ENCODE results near the gene RAB3GAP2.
"Not testable (repeated sequence)": the region's sequence is repeated elsewhere in the genome, so short reads cannot be mapped to it uniquely, and the experiment has no call there.

Gene RAB3GAP2

DNA sequence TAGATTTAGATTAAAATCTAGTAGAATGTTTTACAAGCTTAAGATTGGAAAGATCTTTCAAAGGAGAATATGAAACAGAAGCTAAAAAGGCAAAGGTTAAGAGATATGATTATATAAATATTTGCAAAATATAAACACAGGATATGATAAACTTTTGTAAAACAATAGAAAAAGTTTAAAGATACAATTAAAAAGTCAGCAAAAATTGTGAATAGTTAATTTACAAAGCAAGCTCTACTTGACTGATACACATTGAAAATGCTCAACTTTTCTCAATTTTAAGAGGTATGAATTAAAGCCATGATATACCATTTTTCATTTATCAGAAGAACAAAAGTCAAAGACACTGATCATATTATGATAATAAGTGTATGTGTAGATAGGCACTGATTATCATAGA, 21.0 kb downstream of the RAB3GAP2 start:
- Histone ChIP-seq H3K9ac (ENCODE audit: low read length) (no peak overlapping the region), H2BK12ac (ENCODE audit: low read length in 2 of 2) (no peak overlapping the region), H3K4me1 (ENCODE audit: control insufficient read depth, insufficient read depth, low read depth, low read length) (no peaks in the 10 kb centered on the region), H2AK5ac (ENCODE audit: low read length, severe bottlenecking) (no peak overlapping the region), H2AFZ (ENCODE audit: low read depth, low read length) (no peak overlapping the region), H3K27me3 (ENCODE audit: control insufficient read depth in 1 of 2, insufficient read depth in 1 of 2, low read length in 2 of 2) (no peaks in the 10 kb centered on the region), H3K23ac (ENCODE audit: low read length in 2 of 2) (no peak overlapping the region), H2BK15ac (ENCODE audit: low read depth, poor library complexity, severe bottlenecking) (no peak overlapping the region), H3K4ac (ENCODE audit: low read depth in 1 of 2, low read length in 2 of 2) (no peak overlapping the region), H2BK5ac (ENCODE audit: low read depth, low read length, poor library complexity, severe bottlenecking) (no peak overlapping the region), H4K91ac (ENCODE audit: low read length) (no peak overlapping the region), H3K36me3 (ENCODE audit: control insufficient read depth in 1 of 2, insufficient read depth in 2 of 2, low read depth in 1 of 2, low read length in 2 of 2) (peaks cover 25 to 53% of the 10 kb centered on the region in 2 experiments), H3K9me3 (ENCODE audit: control insufficient read depth, low read length) (peaks cover 29% of the 10 kb centered on the region), H3K79me1 (replicated peaks; ENCODE audit: low read length, poor library complexity, severe bottlenecking) (peaks cover 33% of the 10 kb centered on the region), H3K4me2 (ENCODE audit: low read length, poor library complexity, severe bottlenecking) (no peak overlapping the region), H4K8ac (ENCODE audit: low read length) (no peak overlapping the region), H3K18ac (ENCODE audit: low read depth in 1 of 2, low read length in 2 of 2) (no peak overlapping the region), H3K14ac (ENCODE audit: low read length in 2 of 2) (no peak overlapping the region), H3K4me3 (ENCODE audit: insufficient read depth in 1 of 2, low read depth in 1 of 2, low read length in 2 of 2) (no peak overlapping the region), H3K27ac (ENCODE audit: low read length, poor library complexity, severe bottlenecking) (no peak overlapping the region), H2BK120ac (ENCODE audit: low read depth, low read length) (no peak overlapping the region)
- no peak for DNase-seq

DNA sequence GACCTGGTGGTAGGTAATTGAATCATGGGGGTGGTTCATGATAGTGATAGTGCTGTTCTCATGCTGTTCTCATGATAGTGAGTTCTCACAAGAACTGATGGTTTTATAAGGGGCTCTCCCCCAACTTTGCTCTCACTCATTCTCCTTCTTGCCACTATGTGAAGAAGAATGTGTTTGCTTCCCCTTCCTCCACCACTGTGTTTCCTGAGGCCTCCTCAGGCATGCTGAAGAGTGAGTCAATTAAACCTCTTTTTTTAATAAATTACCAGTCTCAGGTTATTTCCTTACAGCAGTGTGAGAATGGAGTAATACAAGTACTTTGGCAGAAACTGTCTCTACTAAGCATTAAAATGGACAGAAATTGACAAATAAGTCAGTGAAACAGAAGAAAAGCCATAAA, 21.6 kb downstream of the RAB3GAP2 start:
- Histone ChIP-seq H3K4me1 (ENCODE audit: control insufficient read depth, insufficient read depth, low read depth, low read length) (no peaks in the 10 kb centered on the region), H3K23ac (ENCODE audit: low read length in 2 of 2) (no peak overlapping the region), H2BK12ac (ENCODE audit: low read length in 2 of 2) (no peak overlapping the region), H2AFZ (ENCODE audit: low read depth, low read length) (no peak overlapping the region), H2BK120ac (ENCODE audit: low read depth, low read length) (no peak overlapping the region), H4K8ac (ENCODE audit: low read length) (no peak overlapping the region), H3K9me3 (ENCODE audit: control insufficient read depth, low read length) (peaks cover 29% of the 10 kb centered on the region), H4K91ac (ENCODE audit: low read length) (no peak overlapping the region), H3K18ac (ENCODE audit: low read depth in 1 of 2, low read length in 2 of 2) (no peak overlapping the region), H2BK5ac (ENCODE audit: low read depth, low read length, poor library complexity, severe bottlenecking) (no peak overlapping the region), H3K14ac (ENCODE audit: low read length in 2 of 2) (no peak overlapping the region), H2AK5ac (ENCODE audit: low read length, severe bottlenecking) (no peak overlapping the region), H3K4ac (ENCODE audit: low read depth in 1 of 2, low read length in 2 of 2) (no peak overlapping the region), H2BK15ac (ENCODE audit: low read depth, poor library complexity, severe bottlenecking) (no peak overlapping the region), H3K79me1 (replicated peaks; ENCODE audit: low read length, poor library complexity, severe bottlenecking) (peaks cover 33% of the 10 kb centered on the region), H3K9ac (ENCODE audit: low read length) (no peak overlapping the region), H3K4me2 (ENCODE audit: low read length, poor library complexity, severe bottlenecking) (no peak overlapping the region), H3K27me3 (ENCODE audit: control insufficient read depth in 1 of 2, insufficient read depth in 1 of 2, low read length in 2 of 2) (no peaks in the 10 kb centered on the region), H3K27ac (ENCODE audit: low read length, poor library complexity, severe bottlenecking) (no peak overlapping the region), H3K36me3 (ENCODE audit: control insufficient read depth in 1 of 2, insufficient read depth in 2 of 2, low read depth in 1 of 2, low read length in 2 of 2) (peaks cover 25 to 53% of the 10 kb centered on the region in 2 experiments), H3K4me3 (ENCODE audit: insufficient read depth in 1 of 2, low read depth in 1 of 2, low read length in 2 of 2) (no peak overlapping the region)
- no peak for DNase-seq

DNA sequence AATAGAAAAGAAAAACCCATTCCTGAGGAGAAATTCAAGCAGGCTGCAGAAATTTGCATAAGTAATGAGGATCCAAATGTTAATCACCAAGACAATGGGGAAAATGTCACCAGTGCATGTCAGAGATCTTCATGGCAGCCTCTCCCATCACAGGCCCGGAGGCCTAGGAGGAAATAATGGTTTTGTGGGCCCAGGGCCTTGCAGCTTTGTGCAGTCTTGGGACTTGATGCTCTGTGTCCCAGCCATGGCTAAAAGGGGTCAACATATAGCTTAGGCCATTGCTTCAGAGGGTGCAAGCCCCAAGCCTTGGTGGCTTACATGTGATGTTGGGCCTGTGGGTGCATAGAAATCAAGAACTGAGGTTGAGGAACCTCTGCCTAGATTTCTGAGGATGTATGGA, 22.7 kb downstream of the RAB3GAP2 start:
- Histone ChIP-seq H2AK5ac (ENCODE audit: low read length, severe bottlenecking) (no peak overlapping the region), H3K27me3 (ENCODE audit: control insufficient read depth in 1 of 2, insufficient read depth in 1 of 2, low read length in 2 of 2) (no peaks in the 10 kb centered on the region), H3K4me3 (ENCODE audit: insufficient read depth in 1 of 2, low read depth in 1 of 2, low read length in 2 of 2) (no peak overlapping the region), H2BK15ac (ENCODE audit: low read depth, poor library complexity, severe bottlenecking) (no peak overlapping the region), H3K23ac (ENCODE audit: low read length in 2 of 2) (no peak overlapping the region), H3K36me3 (ENCODE audit: control insufficient read depth in 1 of 2, insufficient read depth in 2 of 2, low read depth in 1 of 2, low read length in 2 of 2) (peaks cover 25 to 53% of the 10 kb centered on the region in 2 experiments), H3K9ac (ENCODE audit: low read length) (no peak overlapping the region), H3K14ac (ENCODE audit: low read length in 2 of 2) (no peak overlapping the region), H4K8ac (ENCODE audit: low read length) (no peak overlapping the region), H4K91ac (ENCODE audit: low read length) (no peak overlapping the region), H3K27ac (ENCODE audit: low read length, poor library complexity, severe bottlenecking) (no peak overlapping the region), H3K4me2 (ENCODE audit: low read length, poor library complexity, severe bottlenecking) (no peak overlapping the region), H3K4ac (ENCODE audit: low read depth in 1 of 2, low read length in 2 of 2) (no peak overlapping the region), H2BK12ac (ENCODE audit: low read length in 2 of 2) (no peak overlapping the region), H2BK5ac (ENCODE audit: low read depth, low read length, poor library complexity, severe bottlenecking) (no peak overlapping the region), H3K4me1 (ENCODE audit: control insufficient read depth, insufficient read depth, low read depth, low read length) (no peaks in the 10 kb centered on the region), H2AFZ (ENCODE audit: low read depth, low read length) (no peak overlapping the region), H3K79me1 (replicated peaks; ENCODE audit: low read length, poor library complexity, severe bottlenecking) (peaks cover 32% of the 10 kb centered on the region), H2BK120ac (ENCODE audit: low read depth, low read length) (no peak overlapping the region), H3K18ac (ENCODE audit: low read depth in 1 of 2, low read length in 2 of 2) (no peak overlapping the region), H3K9me3 (ENCODE audit: control insufficient read depth, low read length) (peaks cover 29% of the 10 kb centered on the region)
- no peak for DNase-seq
- 100% methylated on average over 1 of the region's 1 CpG for WGBS

DNA sequence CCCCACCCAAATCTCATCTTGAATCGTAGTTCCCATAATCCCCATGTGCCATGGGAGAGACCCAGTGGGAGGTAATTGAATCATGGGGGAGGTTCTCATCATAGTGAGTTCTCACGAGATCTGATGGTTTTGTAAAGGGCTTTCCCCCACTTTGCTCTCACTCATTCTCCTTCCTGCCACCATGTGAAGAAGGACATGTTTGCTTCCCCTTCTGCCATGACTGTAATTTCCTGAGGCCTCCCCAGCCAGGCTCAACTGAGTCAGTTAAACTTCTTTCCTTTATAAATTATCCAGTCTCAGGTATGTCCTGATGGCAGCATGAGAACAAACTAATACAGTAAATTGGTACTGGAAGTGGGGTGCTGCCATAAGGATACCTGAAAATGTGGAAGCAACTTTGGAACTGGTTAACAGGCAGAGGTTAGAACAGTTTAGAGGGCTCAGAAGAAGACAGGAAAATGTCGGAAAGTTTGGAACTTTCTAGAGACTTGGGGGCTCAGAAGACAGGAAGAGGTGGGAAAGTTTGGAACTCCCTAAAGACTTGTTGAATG, 23.5 kb downstream of the RAB3GAP2 start:
- not testable (repeated sequence) for H3K4me3 ChIP-seq (ENCODE audit: insufficient read depth in 1 of 2, low read depth in 1 of 2, low read length in 2 of 2); H3K4me2 ChIP-seq (ENCODE audit: low read length, poor library complexity, severe bottlenecking); H3K27me3 ChIP-seq (ENCODE audit: control insufficient read depth in 1 of 2, insufficient read depth in 1 of 2, low read length in 2 of 2); H3K23ac ChIP-seq (ENCODE audit: low read length in 2 of 2); DNase-seq; H3K18ac ChIP-seq (ENCODE audit: low read depth in 1 of 2, low read length in 2 of 2); H3K4ac ChIP-seq (ENCODE audit: low read depth in 1 of 2, low read length in 2 of 2); H2BK5ac ChIP-seq (ENCODE audit: low read depth, low read length, poor library complexity, severe bottlenecking); H4K8ac ChIP-seq (ENCODE audit: low read length); H2BK120ac ChIP-seq (ENCODE audit: low read depth, low read length); H3K14ac ChIP-seq (ENCODE audit: low read length in 2 of 2); H2AK5ac ChIP-seq (ENCODE audit: low read length, severe bottlenecking); H3K27ac ChIP-seq (ENCODE audit: low read length, poor library complexity, severe bottlenecking); H3K4me1 ChIP-seq (ENCODE audit: control insufficient read depth, insufficient read depth, low read depth, low read length); H2BK15ac ChIP-seq (ENCODE audit: low read depth, poor library complexity, severe bottlenecking); H3K9ac ChIP-seq (ENCODE audit: low read length); H2BK12ac ChIP-seq (ENCODE audit: low read length in 2 of 2); H4K91ac ChIP-seq (ENCODE audit: low read length); H2AFZ ChIP-seq (ENCODE audit: low read depth, low read length)
- peaks cover 29% of the 10 kb centered on the region for H3K9me3 ChIP-seq (ENCODE audit: control insufficient read depth, low read length)
- peaks cover 25 to 53% of the 10 kb centered on the region in 2 experiments for H3K36me3 ChIP-seq (ENCODE audit: control insufficient read depth in 1 of 2, insufficient read depth in 2 of 2, low read depth in 1 of 2, low read length in 2 of 2)
- WGBS: 97% methylated on average over 2 of the region's 3 CpGs
- H3K79me1 ChIP-seq (replicated peaks; ENCODE audit: low read length, poor library complexity, severe bottlenecking): peaks cover 32% of the 10 kb centered on the region

All from mesenchymal stem cell (in vitro differentiated cells and primary cell).